Parathyroid adenoma (tissue), 2 donors: ENCODE data around the gene GPX2.

ENCODE experiments used
- H2AFZ ChIP-seq: fragments of 300-600 bp; sonication (generic); one replicate; pipeline ENCODE4 v1.7.0; 2017; ENCODE audit warnings: antibody characterized with exemption, mild to moderate bottlenecking
- H3K27ac ChIP-seq: fragments of 300-600 bp; sonication (generic); one replicate; pipeline ENCODE4 v1.7.0; 2017
- H3K27me3 ChIP-seq: fragments of 300-600 bp; sonication (generic); one replicate; pipeline ENCODE4 v1.7.0; 2017; ENCODE audit warnings: low read length; ENCODE audit not compliant: control insufficient read depth, insufficient read depth
- H3K36me3 ChIP-seq: fragments of 300-600 bp; sonication (generic); one replicate; pipeline ENCODE4 v1.7.0; 2017; ENCODE audit warnings: low read length; ENCODE audit not compliant: control insufficient read depth, insufficient read depth
- H3K4me1 ChIP-seq: fragments of 300-600 bp; sonication (generic); one replicate; pipeline ENCODE4 v1.7.0; 2017; ENCODE audit warnings: control low read depth
- H3K4me2 ChIP-seq: fragments of 300-600 bp; sonication (generic); one replicate; pipeline ENCODE4 v1.7.0; 2017; ENCODE audit warnings: low read length
- H3K4me3 ChIP-seq: fragments of 300-600 bp; sonication (generic); one replicate; pipeline ENCODE4 v1.7.0; 2017; ENCODE audit warnings: low read depth, low read length
- H3K79me2 ChIP-seq: fragments of 300-600 bp; sonication (generic); one replicate; pipeline ENCODE4 v1.7.0; 2017; ENCODE audit warnings: control low read depth
- H3K9ac ChIP-seq: fragments of 300-600 bp; sonication (generic); one replicate; pipeline ENCODE4 v1.7.0; 2017; ENCODE audit warnings: mild to moderate bottlenecking
- H3K9me3 ChIP-seq: fragments of 300-600 bp; sonication (generic); one replicate; pipeline ENCODE4 v1.7.0; 2017; ENCODE audit warnings: low read length; ENCODE audit not compliant: control insufficient read depth
- TF ChIP-seq, protein P1 (sequence below): fragments of 300-600 bp; sonication (generic); IDR thresholded peaks from one replicate; pipeline ENCODE4 v1.7.0; 2017; ENCODE audit warnings: antibody characterized with exemption, mild to moderate bottlenecking
- donor health status: primary hyperparathyroidism.

Gene GPX2

DNA sequence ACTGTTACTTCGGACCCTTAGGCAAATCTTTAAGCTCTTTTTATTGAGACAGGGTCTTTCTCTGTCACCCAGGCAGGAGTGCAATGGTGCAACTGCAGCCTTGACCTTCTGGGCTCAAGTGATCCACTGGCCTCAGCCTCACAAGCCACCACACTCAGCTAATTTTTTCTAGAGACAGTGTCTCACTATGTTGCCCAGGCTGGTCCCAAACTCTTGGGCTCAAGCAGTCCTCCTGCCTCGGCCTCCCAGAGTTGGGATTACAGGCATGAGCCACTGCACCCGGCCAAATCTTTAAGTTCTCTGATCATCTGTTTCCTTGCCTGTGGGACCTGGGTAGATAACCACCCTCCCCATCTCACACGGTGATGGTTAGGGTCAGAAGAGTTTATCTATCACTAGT, 2.3 kb upstream of the GPX2 start:
- H3K9me3 ChIP-seq: no peaks in the 10 kb centered on the region
- no peak overlapping the region for H2AFZ ChIP-seq
- peaks cover 4% of the 10 kb centered on the region for H3K4me1 ChIP-seq
- no peak overlapping the region for H3K9ac ChIP-seq
- no peaks in the 10 kb centered on the region for H3K27me3 ChIP-seq
- H3K27ac ChIP-seq: no peak overlapping the region
- no peaks in the 10 kb centered on the region for H3K36me3 ChIP-seq
- H3K4me3 ChIP-seq: no peak overlapping the region
- no peak overlapping the region for H3K4me2 ChIP-seq
- TF ChIP-seq, protein P1, sequence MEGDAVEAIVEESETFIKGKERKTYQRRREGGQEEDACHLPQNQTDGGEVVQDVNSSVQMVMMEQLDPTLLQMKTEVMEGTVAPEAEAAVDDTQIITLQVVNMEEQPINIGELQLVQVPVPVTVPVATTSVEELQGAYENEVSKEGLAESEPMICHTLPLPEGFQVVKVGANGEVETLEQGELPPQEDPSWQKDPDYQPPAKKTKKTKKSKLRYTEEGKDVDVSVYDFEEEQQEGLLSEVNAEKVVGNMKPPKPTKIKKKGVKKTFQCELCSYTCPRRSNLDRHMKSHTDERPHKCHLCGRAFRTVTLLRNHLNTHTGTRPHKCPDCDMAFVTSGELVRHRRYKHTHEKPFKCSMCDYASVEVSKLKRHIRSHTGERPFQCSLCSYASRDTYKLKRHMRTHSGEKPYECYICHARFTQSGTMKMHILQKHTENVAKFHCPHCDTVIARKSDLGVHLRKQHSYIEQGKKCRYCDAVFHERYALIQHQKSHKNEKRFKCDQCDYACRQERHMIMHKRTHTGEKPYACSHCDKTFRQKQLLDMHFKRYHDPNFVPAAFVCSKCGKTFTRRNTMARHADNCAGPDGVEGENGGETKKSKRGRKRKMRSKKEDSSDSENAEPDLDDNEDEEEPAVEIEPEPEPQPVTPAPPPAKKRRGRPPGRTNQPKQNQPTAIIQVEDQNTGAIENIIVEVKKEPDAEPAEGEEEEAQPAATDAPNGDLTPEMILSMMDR: no peak
- H3K79me2 ChIP-seq: peaks cover 11% of the 10 kb centered on the region

DNA sequence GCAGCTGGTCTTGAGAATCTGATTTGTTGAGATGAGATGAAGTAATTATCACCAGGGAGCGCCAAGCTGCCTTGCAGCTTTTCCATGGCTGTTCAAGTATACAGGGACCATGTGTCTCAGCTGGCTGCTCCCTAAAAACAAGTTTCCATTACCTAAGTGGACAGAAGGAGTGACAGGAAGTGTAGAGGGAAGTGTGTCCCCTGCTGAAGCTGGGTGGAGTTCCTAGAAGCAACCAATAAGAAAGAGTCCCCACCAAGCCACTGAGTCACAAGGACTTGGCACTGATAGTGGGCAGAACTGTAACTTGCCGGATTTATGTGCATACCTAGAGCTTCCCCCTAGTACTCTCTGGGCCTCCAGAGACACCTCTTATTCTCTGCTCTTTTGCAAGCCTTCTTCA, 1.5 kb upstream of the GPX2 start:
- Histone ChIP-seq H3K4me3 (no peak overlapping the region), H2AFZ (no peak overlapping the region), H3K36me3 (no peaks in the 10 kb centered on the region), H3K9me3 (no peaks in the 10 kb centered on the region), H3K9ac (no peak overlapping the region), H3K79me2 (peaks cover 9% of the 10 kb centered on the region), H3K4me2 (no peak overlapping the region), H3K4me1 (peaks cover 7% of the 10 kb centered on the region), H3K27me3 (no peaks in the 10 kb centered on the region), H3K27ac (no peak overlapping the region)
- TF ChIP-seq, protein P1: no peak

DNA sequence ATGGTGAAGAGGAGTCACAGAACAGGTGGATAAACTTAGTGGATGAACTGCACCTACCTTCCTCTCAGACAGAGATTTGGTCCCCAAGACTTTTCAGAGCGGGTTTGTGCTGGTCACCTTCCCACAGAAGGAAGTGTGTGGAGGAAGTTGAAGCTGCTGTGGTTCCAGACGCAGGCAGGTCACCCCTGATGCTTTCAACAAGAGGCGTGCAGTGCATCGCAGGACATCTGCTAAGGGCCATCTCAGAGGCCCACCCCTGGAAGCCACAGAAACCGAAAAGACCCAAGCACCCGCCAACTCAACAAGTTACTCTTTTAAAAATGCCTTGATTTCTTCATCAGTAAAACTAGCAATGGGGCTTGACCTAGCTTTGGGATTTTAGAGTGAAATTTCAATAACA, 1.0 kb upstream of the GPX2 start:
- H3K9ac ChIP-seq: no peak overlapping the region
- TF ChIP-seq, protein P1: no peak
- H3K4me2 ChIP-seq: no peak overlapping the region
- H3K27me3 ChIP-seq: no peaks in the 10 kb centered on the region
- H2AFZ ChIP-seq: no peak overlapping the region
- H3K9me3 ChIP-seq: no peaks in the 10 kb centered on the region
- no peak overlapping the region for H3K4me3 ChIP-seq
- H3K36me3 ChIP-seq: no peaks in the 10 kb centered on the region
- peaks cover 12% of the 10 kb centered on the region for H3K4me1 ChIP-seq
- H3K79me2 ChIP-seq: peaks cover 9% of the 10 kb centered on the region
- H3K27ac ChIP-seq: no peak overlapping the region

DNA sequence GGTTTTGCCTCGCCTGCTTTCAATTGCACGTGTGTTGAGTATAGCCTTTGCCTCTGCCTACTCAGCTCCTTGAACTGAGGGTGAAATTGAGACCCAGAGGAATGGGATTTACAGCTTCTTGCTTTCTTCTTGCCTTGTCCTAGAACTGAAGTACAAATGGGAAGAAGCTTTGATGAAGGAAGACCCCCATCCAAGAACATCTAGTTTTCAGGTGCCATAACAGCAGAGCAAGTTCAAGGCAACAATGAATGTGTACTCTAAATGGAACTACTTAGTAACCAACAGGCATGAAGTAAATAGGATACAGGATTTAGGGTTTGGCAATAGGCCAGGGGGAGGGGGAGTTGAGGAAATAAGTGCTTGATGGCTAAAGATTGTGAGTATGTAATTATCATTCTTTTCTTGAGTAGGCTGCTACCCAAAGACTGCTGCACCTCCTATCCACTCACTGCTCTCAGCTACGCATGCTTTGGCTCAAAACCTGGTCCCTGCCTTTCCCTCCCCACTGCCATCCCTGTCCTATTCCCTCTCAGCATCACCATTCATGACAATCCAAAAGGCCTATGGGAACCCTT, 2.1 kb downstream of the GPX2 start:
- H3K79me2 ChIP-seq: peaks cover 9% of the 10 kb centered on the region
- H3K4me2 ChIP-seq: no peak overlapping the region
- H3K27me3 ChIP-seq: no peaks in the 10 kb centered on the region
- peaks cover 42% of the 10 kb centered on the region for H3K4me1 ChIP-seq
- H3K9me3 ChIP-seq: no peaks in the 10 kb centered on the region
- H2AFZ ChIP-seq: no peak overlapping the region
- no peak overlapping the region for H3K27ac ChIP-seq
- TF ChIP-seq, protein P1: no peak
- no peaks in the 10 kb centered on the region for H3K36me3 ChIP-seq
- no peak overlapping the region for H3K4me3 ChIP-seq
- no peak overlapping the region for H3K9ac ChIP-seq

DNA sequence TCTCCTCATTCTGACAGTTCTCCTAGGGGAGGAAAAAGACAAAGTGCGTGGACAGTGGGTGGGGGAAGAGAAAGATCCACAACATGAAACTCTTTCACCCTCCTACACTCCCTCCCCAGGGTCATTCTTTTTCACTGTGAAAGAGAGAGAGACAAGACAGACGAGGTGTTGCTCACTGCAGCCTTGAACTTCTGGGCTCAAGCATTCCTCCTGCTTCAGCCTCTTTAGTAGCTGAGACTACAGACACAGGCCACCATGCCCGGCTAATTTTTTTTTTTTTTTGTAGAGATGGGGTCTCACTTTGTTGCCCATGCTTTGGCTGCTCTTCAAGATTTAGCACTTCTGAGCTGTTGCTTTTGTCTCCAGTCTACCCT, 2.7 kb downstream of the GPX2 start:
- Histone ChIP-seq H3K27ac (no peak overlapping the region), H3K79me2 (peaks cover 9% of the 10 kb centered on the region), H3K4me1 (peaks cover 46% of the 10 kb centered on the region), H3K9me3 (no peaks in the 10 kb centered on the region), H3K9ac (no peak overlapping the region), H3K36me3 (no peaks in the 10 kb centered on the region), H3K27me3 (no peaks in the 10 kb centered on the region), H2AFZ (no peak overlapping the region), H3K4me3 (no peak overlapping the region), H3K4me2 (no peak overlapping the region)
- TF ChIP-seq, protein P1: no peak
